HUES64 (cell line): ENCODE results near the gene KCNT1.

ENCODE experiments used
- H3K27ac ChIP-seq: 2 replicates; pipeline ENCODE4 v1.7.0; 2013; ENCODE audit warnings: low read depth, low read length, inconsistent platforms
- H3K27me3 ChIP-seq: 2 replicates; pipeline ENCODE4 v1.6.1; 2013; ENCODE audit warnings: mild to moderate bottlenecking, low read length; ENCODE audit not compliant: insufficient read depth
- H3K36me3 ChIP-seq: 2 replicates; pipeline ENCODE4 v1.6.1; 2013; ENCODE audit warnings: mild to moderate bottlenecking, low read length; ENCODE audit not compliant: insufficient read depth
- H3K4me1 ChIP-seq: 2 replicates; pipeline ENCODE4 v1.6.1; 2013; ENCODE audit warnings: mild to moderate bottlenecking, low read length, moderate library complexity; ENCODE audit not compliant: insufficient read depth
- H3K4me3 ChIP-seq: 2 replicates; pipeline ENCODE4 v1.5.1; 2013; ENCODE audit warnings: mild to moderate bottlenecking, low read length, moderate library complexity
- H3K9ac ChIP-seq: 2 replicates; pipeline ENCODE4 v1.6.1; 2013; ENCODE audit warnings: mild to moderate bottlenecking, low read depth, low read length
- H3K9me3 ChIP-seq: 2 replicates; pipeline ENCODE4 v1.6.1; 2013; ENCODE audit warnings: low read depth, low read length; ENCODE audit not compliant: insufficient read depth
- WGBS: fragments of 150-250, 120-280 bp; methylation state at CpG from one replicate; pipeline ENCODE4 v1.1.7; 2013; ENCODE audit warnings: missing lambda C conversion rate; 5-methylcytosine and 5-hydroxymethylcytosine counted together

Gene KCNT1

GRCh38 chr9:135749171-135750045 lies 47.4 kb downstream of the KCNT1 start:
- no peak overlapping the region for H3K27ac ChIP-seq
- H3K9me3 ChIP-seq, result no peaks in the 10 kb centered on the region
- no peak overlapping the region for H3K4me3 ChIP-seq
- WGBS, result 93% methylated on average over 28 of the region's 28 CpGs
- no peaks in the 10 kb centered on the region for H3K4me1 ChIP-seq
- no peaks in the 10 kb centered on the region for H3K36me3 ChIP-seq
- H3K9ac ChIP-seq, result no peak overlapping the region
- H3K27me3 ChIP-seq, result no peaks in the 10 kb centered on the region

- no peak overlapping the region for H3K9ac ChIP-seq
- H3K4me1 ChIP-seq, result no peaks in the 10 kb centered on the region
- WGBS, result 92% methylated on average over 22 of the region's 22 CpGs
- H3K27ac ChIP-seq, result no peak overlapping the region
- no peaks in the 10 kb centered on the region for H3K27me3 ChIP-seq
- H3K9me3 ChIP-seq, result no peaks in the 10 kb centered on the region
- no peak overlapping the region for H3K4me3 ChIP-seq
- H3K36me3 ChIP-seq, result no peaks in the 10 kb centered on the region
Measured at GRCh38 chr9:135750786-135751185, 48.8 kb downstream of the KCNT1 start.

- Histone ChIP-seq H3K9ac (no peak overlapping the region), H3K9me3 (no peaks in the 10 kb centered on the region), H3K4me1 (no peaks in the 10 kb centered on the region), H3K36me3 (no peaks in the 10 kb centered on the region), H3K4me3 (no peak overlapping the region), H3K27me3 (no peaks in the 10 kb centered on the region), H3K27ac (no peak overlapping the region)
- WGBS, result 89% methylated on average over 13 of the region's 13 CpGs
Measured at GRCh38 chr9:135751501-135751900, 49.5 kb downstream of the KCNT1 start.

GRCh38 chr9:135752281-135753204 lies 50.6 kb downstream of the KCNT1 start:
- 95% methylated on average over 8 of the region's 8 CpGs for WGBS

GRCh38 chr9:135753391-135754105 lies 51.6 kb downstream of the KCNT1 start:
- 94% methylated on average over 14 of the region's 14 CpGs for WGBS
- Histone ChIP-seq H3K4me1 (no peaks in the 10 kb centered on the region), H3K9ac (no peak overlapping the region), H3K4me3 (no peak overlapping the region), H3K27me3 (no peaks in the 10 kb centered on the region), H3K36me3 (no peaks in the 10 kb centered on the region), H3K9me3 (no peaks in the 10 kb centered on the region), H3K27ac (no peak overlapping the region)

More at GRCh38 chr9:135752281-135753204, 50.6 kb downstream of the KCNT1 start:
- Histone ChIP-seq H3K27me3 (no peaks in the 10 kb centered on the region), H3K36me3 (no peaks in the 10 kb centered on the region), H3K9me3 (no peaks in the 10 kb centered on the region), H3K4me1 (no peaks in the 10 kb centered on the region), H3K4me3 (no peak overlapping the region), H3K9ac (no peak overlapping the region), H3K27ac (no peak overlapping the region)

- H3K4me3 ChIP-seq, result no peak overlapping the region
- no peak overlapping the region for H3K27ac ChIP-seq
- H3K36me3 ChIP-seq, result no peaks in the 10 kb centered on the region
- H3K9ac ChIP-seq, result no peak overlapping the region
- H3K27me3 ChIP-seq, result no peaks in the 10 kb centered on the region
- no peaks in the 10 kb centered on the region for H3K4me1 ChIP-seq
- 84% methylated on average over 10 of the region's 10 CpGs for WGBS
- no peaks in the 10 kb centered on the region for H3K9me3 ChIP-seq
Measured at GRCh38 chr9:135756576-135756975, 54.6 kb downstream of the KCNT1 start.

- H3K9ac ChIP-seq, result no peak overlapping the region
- no peak overlapping the region for H3K27ac ChIP-seq
- 93% methylated on average over 14 of the region's 14 CpGs for WGBS
- no peaks in the 10 kb centered on the region for H3K27me3 ChIP-seq
- H3K4me3 ChIP-seq, result no peak overlapping the region
- no peaks in the 10 kb centered on the region for H3K36me3 ChIP-seq
- H3K9me3 ChIP-seq, result no peaks in the 10 kb centered on the region
- no peaks in the 10 kb centered on the region for H3K4me1 ChIP-seq
Measured at GRCh38 chr9:135757356-135757755, 55.4 kb downstream of the KCNT1 start.

- Histone ChIP-seq H3K27ac (no peak overlapping the region), H3K4me1 (no peaks in the 10 kb centered on the region), H3K9me3 (no peaks in the 10 kb centered on the region), H3K4me3 (no peak overlapping the region), H3K36me3 (no peaks in the 10 kb centered on the region), H3K9ac (no peak overlapping the region), H3K27me3 (no peaks in the 10 kb centered on the region)
- WGBS, result 94% methylated on average over 21 of the region's 21 CpGs
Measured at GRCh38 chr9:135758056-135758455, 56.1 kb downstream of the KCNT1 start.

GRCh38 chr9:135758870-135759269 lies 56.9 kb downstream of the KCNT1 start:
- Histone ChIP-seq H3K27ac (no peak overlapping the region), H3K36me3 (no peaks in the 10 kb centered on the region), H3K4me3 (no peak overlapping the region), H3K4me1 (no peaks in the 10 kb centered on the region), H3K9me3 (no peaks in the 10 kb centered on the region), H3K9ac (no peak overlapping the region), H3K27me3 (no peaks in the 10 kb centered on the region)
- WGBS, result 90% methylated on average over 9 of the region's 10 CpGs

GRCh38 chr9:135759676-135760300 lies 57.8 kb downstream of the KCNT1 start:
- Histone ChIP-seq H3K27ac (no peak overlapping the region), H3K9ac (no peak overlapping the region), H3K9me3 (no peaks in the 10 kb centered on the region), H3K4me3 (no peak overlapping the region), H3K36me3 (no peaks in the 10 kb centered on the region), H3K27me3 (no peaks in the 10 kb centered on the region), H3K4me1 (no peaks in the 10 kb centered on the region)
- 97% methylated on average over 23 of the region's 24 CpGs for WGBS
